NCI-H2081 (cell line): ENCODE data around the gene LDB2.
"Not testable (repeated sequence)": the region's sequence is repeated elsewhere in the genome, so short reads cannot be mapped to it uniquely, and the experiment has no call there.

Source experiments
- DNase-seq, 2 experiments: peaks; one replicate each; lab custom pipeline; 2025; lab: John Stamatoyannopoulos, UW

Gene LDB2

DNA sequence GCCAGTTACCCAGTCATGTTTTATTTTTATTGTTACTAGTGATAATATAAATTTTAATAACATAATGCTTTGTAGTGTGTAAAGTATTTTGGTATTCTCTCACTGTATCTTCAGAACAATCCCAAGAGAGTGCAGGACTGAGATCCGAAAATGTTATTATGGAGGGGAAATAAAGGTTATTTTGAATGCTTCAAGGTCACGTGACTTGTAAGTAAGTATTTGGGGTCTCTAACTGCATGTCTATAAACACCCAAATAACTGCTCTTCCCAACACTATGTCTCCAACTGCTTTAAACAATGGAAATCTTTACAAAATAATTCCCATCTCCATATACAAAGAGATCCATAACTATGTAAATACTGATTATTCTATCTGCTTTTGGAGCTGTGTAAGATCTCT lies 302.2 kb downstream of the LDB2 start:
- DNase-seq, result no peak

DNA sequence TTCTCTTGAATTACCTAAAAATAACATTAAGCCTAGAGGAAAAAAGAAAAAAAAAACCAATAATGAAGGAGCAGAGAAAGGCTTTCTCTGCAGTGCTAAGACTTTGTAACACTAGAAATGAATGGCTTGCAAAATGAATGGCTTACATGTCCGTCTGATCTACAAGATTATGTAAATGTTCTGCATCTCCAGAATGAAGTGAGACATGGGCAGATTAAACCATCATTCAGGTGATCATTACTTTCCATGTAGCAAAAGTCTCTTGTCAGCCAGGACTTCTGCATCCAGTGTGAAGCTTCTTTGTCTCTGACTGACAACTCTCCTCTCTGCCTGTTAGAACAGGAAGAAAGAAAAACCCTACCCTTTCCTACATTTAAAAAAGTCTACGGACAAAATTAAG lies 304.3 kb downstream of the LDB2 start:
- no peak for DNase-seq

DNA sequence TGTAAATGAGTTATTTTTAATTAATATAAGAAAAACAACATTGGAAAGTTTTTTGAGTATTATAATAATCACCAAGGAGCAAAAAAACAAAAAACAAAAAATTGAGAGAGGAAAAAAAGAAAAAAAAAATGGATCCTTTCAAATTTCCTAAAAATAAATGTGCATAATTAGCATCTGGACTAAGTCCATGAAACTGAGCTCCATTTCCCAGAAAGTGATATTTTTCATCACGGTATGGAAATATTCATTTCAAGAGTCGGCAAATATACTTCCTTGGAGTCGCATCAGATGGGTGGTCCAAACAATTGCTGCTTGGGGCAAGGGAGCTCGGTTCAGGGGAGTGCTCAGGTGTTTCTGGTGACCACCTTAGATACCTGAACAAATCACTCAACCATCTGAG lies 305.1 kb downstream of the LDB2 start:
- DNase-seq, result no peak

DNA sequence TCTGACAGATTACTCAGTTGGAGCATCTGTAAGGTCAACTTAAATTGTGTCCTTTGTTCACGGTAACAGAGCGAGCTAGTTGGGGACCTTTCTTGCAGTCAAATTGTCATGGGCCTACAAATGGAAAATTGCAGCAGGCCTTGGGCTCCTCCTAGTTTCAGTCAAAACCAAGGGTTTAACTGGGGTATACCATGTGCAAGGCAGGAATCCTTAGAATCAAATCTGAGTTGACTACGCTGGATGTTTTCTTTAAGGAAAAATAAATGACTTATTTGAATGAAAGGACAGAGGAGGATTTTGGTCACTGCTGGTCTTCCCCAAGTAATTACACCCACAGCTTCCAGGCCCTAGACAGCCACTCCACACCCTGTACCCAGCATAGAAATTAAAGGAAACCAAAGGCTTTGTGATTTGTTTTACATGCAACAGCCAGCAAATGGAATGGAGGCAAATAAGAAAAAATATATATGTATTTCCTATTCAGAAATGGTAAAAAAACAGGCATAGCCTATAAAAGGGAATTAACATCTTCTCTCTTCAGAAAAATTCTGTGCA lies 307.1 kb downstream of the LDB2 start:
- DNase-seq, result no peak

DNA sequence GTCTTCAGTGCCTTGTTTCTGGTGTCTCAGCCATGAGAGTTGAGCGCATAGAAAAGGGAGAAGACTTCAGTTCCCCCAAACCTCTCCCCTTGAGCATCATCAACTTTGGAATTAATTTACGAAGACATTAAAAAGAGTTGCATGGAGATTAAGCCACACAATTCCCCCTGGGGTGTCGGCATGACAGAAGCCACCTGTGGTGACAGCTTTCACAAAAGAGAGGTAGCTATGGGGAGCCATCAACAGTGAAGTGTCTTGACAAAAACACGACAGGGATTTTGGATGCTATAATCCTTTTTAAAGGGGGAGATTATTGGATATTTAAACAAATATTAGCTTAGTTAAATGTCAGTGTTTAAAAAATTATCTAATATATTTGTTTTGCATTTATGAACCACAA lies 307.6 kb downstream of the LDB2 start:
- DNase-seq, result no peak

- no peak for DNase-seq
Observed at GRCh38 chr4:16588651-16589050, 309.8 kb downstream of the LDB2 start.

DNA sequence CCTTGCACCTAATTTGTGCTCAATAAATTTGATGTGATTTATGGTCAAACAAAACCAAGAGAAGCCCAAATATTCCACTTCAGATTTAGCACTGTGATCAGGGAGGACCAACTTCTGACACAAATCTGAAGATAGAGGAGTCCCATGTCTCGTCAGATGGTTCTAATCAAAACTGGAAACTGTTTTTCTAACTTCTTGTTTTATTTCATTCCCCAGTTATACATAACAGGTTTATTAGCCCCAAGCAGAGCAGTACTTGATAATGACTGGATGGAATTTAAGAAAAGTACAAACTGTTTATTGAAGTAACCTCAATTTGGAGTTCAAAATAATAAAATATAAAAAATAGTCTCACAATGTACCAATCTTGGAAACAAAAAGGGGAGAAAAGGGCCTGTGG lies 310.3 kb downstream of the LDB2 start:
- no peak for DNase-seq

DNA sequence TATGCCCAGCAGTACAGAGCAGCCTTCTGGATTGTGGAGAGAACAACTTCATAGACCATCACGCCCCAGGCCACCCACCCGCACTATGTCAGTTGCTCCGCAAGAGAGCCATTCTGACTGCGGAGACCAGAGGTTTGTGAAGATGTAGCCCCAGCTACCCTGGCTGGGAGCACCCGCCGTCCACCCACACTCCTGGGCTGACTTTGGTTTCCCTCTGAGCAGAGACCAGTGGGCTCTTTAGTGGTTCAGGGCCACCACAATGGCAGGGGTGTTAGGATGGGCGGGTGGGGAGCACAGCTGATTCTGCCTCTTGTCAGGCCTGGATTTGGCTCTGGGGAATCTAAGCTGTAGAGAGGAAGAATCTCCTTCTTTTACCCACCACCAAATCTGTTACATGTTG lies 313.4 kb downstream of the LDB2 start:
- no peak for DNase-seq

DNA sequence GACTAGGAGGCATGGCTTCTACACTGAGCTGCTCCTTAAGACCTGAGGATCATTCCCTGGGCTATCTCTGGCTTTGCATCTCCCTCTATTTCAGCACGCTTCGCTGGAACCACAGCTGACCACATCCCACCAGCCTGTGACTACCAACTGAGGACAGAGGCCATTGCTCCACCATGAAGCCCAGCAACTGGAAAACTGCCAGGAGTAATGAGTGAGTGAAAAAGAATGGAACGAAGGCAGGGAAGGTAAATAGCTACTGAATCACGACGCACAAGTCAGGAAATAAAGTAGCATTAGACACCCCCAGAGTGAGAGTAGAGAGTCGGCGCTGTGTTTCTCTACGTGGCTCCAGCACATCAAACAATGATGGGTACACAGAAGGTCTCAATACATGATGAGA lies 314.7 kb downstream of the LDB2 start:
- no peak for DNase-seq

- DNase-seq, result no peak
Observed at GRCh38 chr4:16582526-16582925, 315.9 kb downstream of the LDB2 start.

DNA sequence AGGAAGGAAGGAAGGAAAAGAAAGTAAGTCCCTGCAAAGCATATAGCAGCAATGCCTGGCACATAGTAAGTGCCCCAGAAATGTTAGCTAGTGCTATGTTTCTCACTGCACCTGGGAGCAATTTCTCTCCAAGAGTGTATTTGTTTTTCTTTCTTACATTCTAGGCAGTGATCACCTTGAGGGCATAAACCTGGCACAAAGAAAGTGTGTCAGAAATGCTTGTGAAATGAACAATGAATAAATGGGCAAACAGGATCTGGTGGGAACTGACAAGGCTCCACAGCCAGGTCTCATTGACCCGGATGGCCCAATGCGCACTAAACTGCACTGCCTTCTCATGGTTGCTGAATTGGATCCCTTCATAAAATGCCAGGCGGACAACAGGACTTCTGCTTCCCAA lies 316.4 kb downstream of the LDB2 start:
- no peak for DNase-seq

DNA sequence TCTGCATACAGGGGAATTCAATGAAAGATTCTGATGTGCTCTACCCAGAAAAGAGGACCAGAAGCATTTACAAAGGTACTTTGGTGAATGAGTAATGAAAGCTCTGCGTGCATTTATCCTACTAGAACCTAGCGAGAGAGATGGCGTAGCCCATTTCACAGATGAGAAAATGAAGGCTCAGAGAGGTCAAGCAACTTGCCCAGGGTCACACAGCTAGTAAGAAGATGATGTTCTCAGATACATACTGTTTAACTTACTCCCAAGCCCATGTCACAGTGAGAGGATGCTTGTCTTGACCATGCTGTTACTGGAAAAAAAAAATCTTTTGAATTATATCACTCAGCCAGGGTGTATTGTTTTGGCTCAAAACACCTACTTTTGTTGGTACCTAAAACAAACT lies 317.3 kb downstream of the LDB2 start:
- DNase-seq, result no peak

GRCh38 chr4:16580514-16580913 lies 317.9 kb downstream of the LDB2 start:
- DNase-seq, result no peak

- no peak for DNase-seq
Observed at GRCh38 chr4:16579866-16580265, 318.6 kb downstream of the LDB2 start.

DNA sequence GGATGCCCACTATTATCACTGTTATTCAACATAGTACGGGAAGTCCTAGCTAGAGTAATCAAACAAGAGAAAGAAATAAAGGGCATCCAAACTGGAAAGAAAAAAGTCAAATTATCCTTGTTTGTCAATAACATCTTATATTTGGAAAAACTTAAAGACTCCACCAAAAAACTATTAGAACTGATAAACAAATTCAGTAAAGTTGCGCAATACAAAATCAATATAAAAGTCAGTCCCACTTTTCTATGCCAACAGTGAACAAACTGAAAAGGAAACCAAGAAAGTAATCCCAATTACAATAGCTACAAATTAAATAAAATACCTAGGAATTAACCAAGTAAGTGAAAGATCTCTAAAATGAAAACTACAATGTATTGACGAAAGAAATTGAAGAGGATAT lies 321.3 kb downstream of the LDB2 start:
- no peak for DNase-seq

- DNase-seq, result no peak
Observed at GRCh38 chr4:16574981-16575380, 323.5 kb downstream of the LDB2 start.

GRCh38 chr4:16573739-16574138 lies 324.7 kb downstream of the LDB2 start:
- no peak for DNase-seq

GRCh38 chr4:16573206-16573605 lies 325.2 kb downstream of the LDB2 start:
- DNase-seq, result no peak

DNA sequence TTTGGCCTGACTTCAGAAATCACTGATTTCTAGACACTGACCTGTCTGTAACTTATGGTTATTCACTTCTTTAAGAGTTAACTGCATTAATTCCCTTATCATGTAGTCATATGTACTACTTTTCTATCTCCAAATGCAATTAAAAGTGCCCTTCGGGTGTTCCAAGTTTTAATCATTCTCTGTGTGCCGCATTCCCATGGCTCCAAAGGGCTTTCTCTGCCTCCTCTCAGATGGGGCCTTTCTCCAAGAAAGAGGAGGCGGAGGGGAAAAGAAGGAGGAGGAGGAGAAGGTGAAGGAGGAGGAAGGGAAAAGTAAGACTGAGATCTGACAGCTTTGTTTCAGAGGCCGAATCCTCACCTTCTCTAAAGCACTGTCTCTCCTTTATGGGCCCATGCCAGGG lies 325.8 kb downstream of the LDB2 start:
- DNase-seq, result no peak

DNA sequence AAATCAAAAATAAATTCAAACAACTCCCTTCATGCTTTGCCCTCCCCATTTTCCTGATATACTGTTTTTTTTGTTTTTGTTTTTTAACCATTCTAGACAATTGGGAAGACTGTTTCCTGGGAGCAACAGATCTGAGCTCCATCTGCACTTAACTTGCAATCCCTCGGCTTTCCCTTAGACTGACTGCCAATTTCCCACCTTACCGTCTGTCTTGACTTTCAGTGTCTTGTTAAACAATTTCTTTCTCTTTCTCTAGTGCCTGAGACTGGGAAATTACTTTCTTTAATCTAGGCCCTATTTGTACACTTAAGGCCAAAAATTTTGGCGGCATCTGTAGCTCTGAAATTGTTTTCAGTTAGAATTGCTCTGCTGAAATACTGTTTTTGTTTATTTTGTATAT lies 326.3 kb downstream of the LDB2 start:
- no peak for DNase-seq

DNA sequence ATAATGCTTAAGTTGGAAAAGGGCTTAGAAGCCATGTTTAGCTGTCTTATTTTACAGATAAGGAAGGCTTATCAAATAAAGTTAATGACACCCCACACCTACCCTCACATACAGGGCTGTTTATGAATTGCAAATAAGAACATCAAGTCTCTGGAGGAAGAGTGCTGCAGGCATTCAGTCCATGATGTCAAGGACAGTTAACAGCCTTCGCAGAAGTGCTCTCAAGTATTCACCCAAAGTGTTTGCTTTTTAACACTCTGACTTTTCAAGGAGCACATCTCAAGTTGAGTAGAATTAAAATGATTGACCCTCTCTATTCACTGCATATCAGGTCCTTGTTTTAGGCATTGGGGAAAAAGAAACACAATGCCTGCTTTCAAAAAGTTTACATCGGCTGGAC lies 328.7 kb downstream of the LDB2 start:
- DNase-seq, result no peak

- not testable (repeated sequence) for DNase-seq
Observed at GRCh38 chr4:16557316-16557715, 341.1 kb downstream of the LDB2 start.

- no peak for DNase-seq
Observed at GRCh38 chr4:16555156-16555555, 343.3 kb downstream of the LDB2 start.

- no peak for DNase-seq
Observed at GRCh38 chr4:16550531-16550930, 347.9 kb downstream of the LDB2 start.

DNA sequence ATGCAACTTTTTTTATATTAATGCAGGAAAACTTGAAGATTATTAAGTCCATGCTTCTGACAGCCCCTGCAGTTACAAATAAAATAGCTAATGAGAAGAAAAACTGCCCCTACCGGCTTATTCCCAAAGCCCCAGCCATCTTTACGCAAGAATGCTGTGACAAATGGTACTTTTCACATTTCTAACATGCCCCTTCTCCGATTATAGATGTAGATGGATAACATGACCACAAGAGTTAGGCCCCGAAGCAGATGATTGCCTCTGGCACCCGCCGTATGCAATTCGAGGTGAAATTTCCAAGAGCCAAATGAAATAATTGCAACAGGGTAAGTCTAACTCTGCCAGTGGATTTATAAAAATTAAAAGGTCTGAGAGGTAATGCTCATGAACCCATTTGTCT lies 352.8 kb downstream of the LDB2 start:
- DNase-seq, result no peak
